ENCODE data around the gene CPED1. TPM values are rescaled to one million over a fixed set of nuclear protein-coding genes. Genes with fewer than 3 reads are reported as not detected.

CPED1 gene
- total RNA-seq = 40.0 TPM

DNA sequence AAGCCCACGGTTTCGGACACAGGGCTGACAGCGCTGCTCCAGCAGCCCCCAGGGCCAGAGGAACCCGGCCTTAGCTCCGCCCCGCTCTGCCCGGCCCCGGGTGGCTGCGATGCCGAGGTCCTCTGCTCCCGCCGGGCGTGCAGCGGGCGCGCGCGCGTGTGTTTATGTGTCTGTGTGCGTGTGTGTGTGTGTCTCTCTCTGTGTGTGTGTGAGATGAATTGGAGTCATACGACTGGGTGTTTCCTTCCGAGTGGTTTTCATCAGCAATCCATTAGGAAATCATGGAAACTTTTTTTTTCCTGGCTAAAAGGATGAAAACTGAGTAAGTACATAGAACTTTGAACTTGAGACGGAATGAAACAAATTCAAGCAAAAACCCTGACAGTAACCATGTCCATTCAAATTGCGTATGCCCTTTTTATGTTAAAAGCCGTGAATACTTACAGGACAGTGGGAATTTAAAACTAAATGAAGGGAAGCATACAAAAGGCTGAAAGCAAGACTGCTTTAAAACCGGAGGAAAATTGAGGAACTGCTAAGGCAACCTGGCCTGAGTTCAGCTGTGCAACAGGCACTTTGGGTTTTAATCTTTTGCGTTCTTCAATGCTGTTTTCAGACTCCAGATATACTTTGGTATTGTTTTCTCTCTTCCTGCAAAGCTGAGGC lies at the start of gene CPED1:
Gene CPED1 (plus strand): TSS at position 121 of the 666 bp plus-strand sequence. CDS start 911 bp downstream, outside the sequence.

DNA sequence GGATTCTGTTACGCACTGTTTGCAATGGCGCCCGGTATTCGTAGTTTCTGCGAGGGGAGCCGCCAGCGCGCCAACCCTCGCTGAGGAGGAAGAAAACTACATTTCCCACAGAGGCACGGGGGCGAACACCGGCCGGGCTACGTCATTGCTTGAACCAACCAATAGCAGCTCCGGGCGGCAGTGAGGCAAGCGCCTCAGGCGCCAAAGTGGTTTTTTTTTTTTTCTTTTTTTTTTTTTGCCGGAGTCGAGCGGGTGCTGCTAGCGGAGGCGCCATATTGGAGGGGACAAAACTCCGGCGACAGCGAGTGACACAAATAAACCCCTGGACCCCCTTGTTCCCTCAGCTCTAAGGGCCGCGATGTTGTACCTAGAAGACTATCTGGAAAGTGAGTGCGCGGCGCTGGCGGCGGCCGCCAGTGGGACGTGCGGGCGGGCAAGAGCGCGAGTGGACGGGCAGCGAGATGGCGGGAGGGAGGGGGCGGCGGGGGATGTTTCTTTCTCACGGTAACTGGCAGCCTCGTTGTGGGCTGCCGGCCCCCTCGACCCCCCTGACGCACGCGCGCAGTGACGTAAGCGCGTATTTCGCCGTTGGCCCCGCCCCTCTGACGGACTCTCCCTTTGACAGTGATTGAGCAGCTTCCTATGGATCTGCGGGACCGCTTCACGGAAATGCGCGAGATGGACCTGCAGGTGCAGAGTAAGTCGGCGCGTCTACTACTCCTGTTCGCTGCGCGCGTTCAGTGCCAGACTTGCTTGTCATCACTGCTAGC lies 37.8 kb upstream of the CPED1 start, which contains the start of gene ING3:
Gene ING3 (plus strand): TSS at position 239 of the 770 bp plus-strand sequence. CDS start 120 bp downstream, at position 359.

DNA sequence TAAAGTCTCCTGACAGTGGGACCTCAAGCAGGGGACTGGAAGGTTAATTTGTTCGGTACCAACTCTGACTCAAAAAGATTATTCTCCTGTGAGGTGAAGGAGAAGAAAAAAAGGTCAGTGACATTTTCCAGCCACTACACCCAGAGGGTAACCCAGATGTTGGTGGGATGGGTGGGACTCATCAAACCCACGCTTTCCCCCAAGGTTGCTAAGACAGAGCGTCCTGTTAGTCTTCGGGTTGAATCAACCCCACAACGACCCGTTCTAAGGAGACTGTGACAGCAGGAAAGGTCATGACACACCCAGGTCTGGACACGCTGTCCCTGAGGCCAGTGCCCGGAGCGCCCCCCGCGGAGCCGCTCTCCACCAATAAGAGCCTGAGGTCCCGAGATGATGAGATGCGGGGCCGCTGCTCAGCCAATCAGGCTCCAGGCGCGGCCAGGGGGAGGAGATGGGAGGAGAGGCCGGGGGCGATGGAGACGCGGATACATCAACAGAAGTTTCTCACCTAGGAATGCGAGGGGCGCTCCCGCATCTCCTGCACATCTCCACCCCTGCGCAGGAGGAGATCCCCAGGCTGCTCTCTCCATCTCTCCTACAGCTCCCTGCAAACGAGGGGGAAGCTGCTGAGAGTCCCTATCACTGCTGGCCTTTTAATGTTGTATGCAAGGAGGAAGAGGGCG lies 340.1 kb downstream of the CPED1 start, which contains the start of gene WNT16:
Gene WNT16 (plus strand): TSS at position 493 of the 683 bp plus-strand sequence. CDS start 293 bp downstream, outside the sequence.

Small RNA genes within 50 kb of the gene (small RNA-seq; reads per million reads assigned to genes)
- gene HMGN1P18 (ENCODE audit: low replicate concordance) = not detected
- gene RNA5SP240 (ENCODE audit: low replicate concordance) = not detected
- gene RNA5SP241 (ENCODE audit: low replicate concordance) = not detected
- gene RNU6-517P (ENCODE audit: low replicate concordance) = not detected

Other genes starting within 250 kb of the CPED1 start
- gene TSPAN12, start 130.6 kb upstream of the CPED1 start, total RNA-seq = 146 TPM
- 15.9 TPM for gene ING3, start 37.9 kb upstream of the CPED1 start, total RNA-seq

Data from metanephros (tissue), 2 donors.